Upper lobe of right lung (tissue), 1 donor: ENCODE data around the gene OR11L1. TPM values are rescaled to one million over a fixed set of nuclear protein-coding genes. Genes with fewer than 3 reads are reported as not detected.

Experiments used
- ATAC-seq: fragments of 200-7000 bp; cut with Tn5 transposase; one replicate; pipeline ENCODE4 v1.9.1; 2020; ENCODE audit warnings: mild to moderate bottlenecking, moderate library complexity
- DNase-seq: peaks from one replicate; pipeline ENCODE4 v3.0.0-alpha.2; 2020
- H3K27ac ChIP-seq: fragments of 200-600 bp; one replicate; pipeline ENCODE4 v1.8.0; 2022
- H3K27me3 ChIP-seq: fragments of 200-600 bp; one replicate; pipeline ENCODE4 v1.8.0; 2022; ENCODE audit warnings: mild to moderate bottlenecking
- H3K36me3 ChIP-seq: fragments of 200-600 bp; one replicate; pipeline ENCODE4 v1.8.0; 2022
- H3K4me1 ChIP-seq: fragments of 200-600 bp; one replicate; pipeline ENCODE4 v1.8.0; 2022
- H3K4me3 ChIP-seq: fragments of 200-600 bp; one replicate; pipeline ENCODE4 v1.8.0; 2022; ENCODE audit warnings: mild to moderate bottlenecking
- H3K9me3 ChIP-seq: fragments of 200-600 bp; one replicate; pipeline ENCODE4 v1.8.0; 2022
- CTCF ChIP-seq: fragments of 200-600 bp; IDR thresholded peaks from one replicate; pipeline ENCODE4 v1.8.0; 2022; ENCODE audit warnings: antibody characterized with exemption
- intact Hi-C: fragments of 100-400 bp; cut with DNase I; formaldehyde crosslinking; loops from one replicate; pipeline ENCODE4 v1.11.0; 2022
- total RNA-seq: library from RNA; stranded (reverse); fragmentation: NEBNext Ultra II Directional; extraction: Animal tissue kit (Norgen Biotek cat#: 25700); gene quantifications from one replicate; pipeline ENCODE4 v1.2.1, GENCODE V29; 2021
- donor health status: DM: no; HTN: yes; CAD: no; lungs with severe emphysema.

OR11L1 gene
- total RNA-seq, 1 donor from 2014 or later: not detected

GRCh38 chr1:247848346-247848745 is 6.7 kb upstream of the OR11L1 start:
- no peak overlapping the region for H3K4me3 ChIP-seq
- intact Hi-C loops: no loop called here
- no peak for ATAC-seq
- H3K27me3 ChIP-seq: no peaks in the 10 kb centered on the region
- no peaks in the 10 kb centered on the region for H3K9me3 ChIP-seq
- no peaks in the 10 kb centered on the region for H3K4me1 ChIP-seq
- no peaks in the 10 kb centered on the region for H3K36me3 ChIP-seq
- H3K27ac ChIP-seq: no peak overlapping the region
- DNase-seq: no peak
- no peak for TF ChIP-seq CTCF

DNA sequence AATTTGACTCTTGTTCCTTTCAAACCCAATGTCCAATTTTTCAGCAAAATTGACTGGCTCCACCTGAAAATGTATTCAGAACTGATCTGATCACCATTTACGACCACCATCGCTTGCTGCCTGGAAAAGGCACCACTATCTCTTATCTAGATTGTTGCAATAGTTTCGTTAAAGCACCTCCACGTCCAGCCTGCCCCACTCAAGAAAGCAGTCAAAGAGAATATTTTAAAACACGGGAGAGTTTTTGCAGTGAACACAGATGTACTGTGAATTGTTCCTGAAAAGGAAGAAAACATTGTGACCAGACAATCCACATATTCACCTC is 4.0 kb upstream of the OR11L1 start:
- intact Hi-C loops: no loop called here
- Histone ChIP-seq H3K4me1 (no peaks in the 10 kb centered on the region), H3K36me3 (no peaks in the 10 kb centered on the region), H3K27me3 (no peaks in the 10 kb centered on the region), H3K9me3 (no peaks in the 10 kb centered on the region), H3K27ac (no peak overlapping the region), H3K4me3 (no peak overlapping the region)
- ATAC-seq (no peak), DNase-seq (no peak)
- no peak for TF ChIP-seq CTCF

DNA sequence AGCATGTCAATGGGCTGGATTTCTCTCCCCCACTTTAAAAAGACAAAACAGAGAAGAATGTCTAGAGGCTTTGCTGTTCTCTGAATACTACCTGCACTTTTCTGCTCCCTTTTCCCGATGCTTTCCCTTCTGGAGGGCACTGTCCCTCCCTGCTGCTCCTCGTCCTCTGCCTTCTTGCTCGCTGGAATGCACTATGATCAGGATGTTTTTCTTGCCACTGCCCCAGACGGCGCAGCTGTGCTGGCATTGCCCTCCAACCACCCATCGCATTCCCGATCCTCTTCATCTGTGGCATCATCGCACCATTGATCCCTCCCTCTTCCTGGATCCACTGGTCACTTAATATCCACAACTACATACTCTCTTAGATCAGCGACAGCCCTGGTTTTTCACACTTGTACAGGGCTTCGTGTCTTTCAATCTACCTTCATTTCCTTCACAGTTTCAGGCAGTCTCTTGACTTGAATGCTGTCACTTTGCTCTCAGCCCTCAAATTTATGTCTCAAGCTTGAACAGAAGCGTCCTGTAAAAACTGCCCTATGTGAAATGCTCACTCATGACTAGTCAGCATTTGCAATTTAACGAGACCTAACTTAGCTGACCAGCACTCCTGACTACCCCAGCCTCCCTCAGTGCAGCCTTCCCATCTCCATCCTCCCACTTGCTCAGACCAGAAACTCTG is 3.5 kb upstream of the OR11L1 start:
- H3K27me3 ChIP-seq: no peaks in the 10 kb centered on the region
- DNase-seq: no peak
- H3K9me3 ChIP-seq: no peaks in the 10 kb centered on the region
- no peak for TF ChIP-seq CTCF
- ATAC-seq: no peak
- no peaks in the 10 kb centered on the region for H3K4me1 ChIP-seq
- intact Hi-C loops: no loop called here
- no peak overlapping the region for H3K27ac ChIP-seq
- H3K36me3 ChIP-seq: no peaks in the 10 kb centered on the region
- H3K4me3 ChIP-seq: no peak overlapping the region

DNA sequence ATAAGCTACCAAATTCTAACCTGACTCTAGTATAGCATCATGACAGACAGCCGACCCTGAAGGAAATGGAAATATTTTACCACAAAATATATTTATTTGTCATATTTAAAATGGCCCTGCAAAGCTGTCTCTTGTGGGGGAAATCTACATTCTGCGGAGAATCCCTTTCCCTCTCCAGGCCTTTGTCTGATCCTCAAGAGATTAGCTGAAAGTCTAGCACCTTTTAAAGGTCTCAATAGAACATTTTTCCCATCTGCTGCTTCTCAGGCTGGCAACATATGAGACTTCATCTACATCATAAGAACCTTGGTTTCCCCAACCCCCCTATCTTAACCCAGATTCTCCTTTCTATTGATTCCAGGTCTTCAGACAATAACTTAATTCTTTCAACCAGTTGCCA is 1.7 kb upstream of the OR11L1 start:
- H3K4me1 ChIP-seq: no peaks in the 10 kb centered on the region
- H3K9me3 ChIP-seq: no peaks in the 10 kb centered on the region

DNA sequence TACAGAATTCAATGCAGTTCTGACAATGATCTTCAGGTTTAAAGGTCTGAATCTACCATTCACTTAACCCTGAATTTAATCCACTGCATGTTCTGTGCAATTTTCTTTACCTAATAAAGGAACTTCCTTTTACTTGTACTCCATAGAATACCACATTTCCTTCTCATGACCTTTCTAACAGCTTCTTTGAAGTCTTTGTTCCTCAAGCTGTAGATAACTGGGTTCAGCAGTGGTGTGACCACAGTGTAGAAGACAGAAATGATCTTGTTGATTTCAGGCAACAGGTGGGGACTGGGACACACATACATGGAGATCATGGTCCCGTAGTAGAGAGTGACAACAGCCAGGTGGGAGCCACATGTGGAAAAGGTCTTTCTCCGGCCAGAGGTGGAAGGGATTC is 878 bp downstream of the OR11L1 start:
- no peak overlapping the region for H3K4me3 ChIP-seq
- H3K27me3 ChIP-seq: no peaks in the 10 kb centered on the region
- H3K27ac ChIP-seq: no peak overlapping the region
- TF ChIP-seq CTCF: no peak
- DNase-seq (no peak), ATAC-seq (no peak)
- intact Hi-C loops: no loop called here
- no peaks in the 10 kb centered on the region for H3K36me3 ChIP-seq
- H3K4me1 ChIP-seq: no peaks in the 10 kb centered on the region
- no peaks in the 10 kb centered on the region for H3K9me3 ChIP-seq

More for the DNA sequence above, 1.7 kb upstream of the OR11L1 start:
- ATAC-seq: no peak
- no peaks in the 10 kb centered on the region for H3K27me3 ChIP-seq
- no peaks in the 10 kb centered on the region for H3K36me3 ChIP-seq
- intact Hi-C loops: no loop called here
- DNase-seq: no peak
- TF ChIP-seq CTCF: no peak
- no peak overlapping the region for H3K27ac ChIP-seq
- H3K4me3 ChIP-seq: no peak overlapping the region

- DNase-seq (no peak), ATAC-seq (no peak)
- intact Hi-C loops: no loop called here
- no peak overlapping the region for H3K4me3 ChIP-seq
- no peaks in the 10 kb centered on the region for H3K27me3 ChIP-seq
- no peak for TF ChIP-seq CTCF
- H3K36me3 ChIP-seq: no peaks in the 10 kb centered on the region
- no peaks in the 10 kb centered on the region for H3K9me3 ChIP-seq
- H3K27ac ChIP-seq: no peak overlapping the region
- no peaks in the 10 kb centered on the region for H3K4me1 ChIP-seq
Observed at GRCh38 chr1:247833601-247834000, 8.1 kb downstream of the OR11L1 start.
